GM19099 (cell line): ENCODE results near the gene GPR152.
A peak's percentile ranks its signal among the peaks of the same experiment; 100 is the strongest.

Experiments used
- POLR2A ChIP-seq: IDR thresholded peaks from 3 replicates; pipeline ENCODE4 v1.6.1; 2011; ENCODE audit warnings: low read depth; ENCODE audit not compliant: insufficient read length; ENCODE audit errors: extremely low read depth

The GPR152 gene

DNA sequence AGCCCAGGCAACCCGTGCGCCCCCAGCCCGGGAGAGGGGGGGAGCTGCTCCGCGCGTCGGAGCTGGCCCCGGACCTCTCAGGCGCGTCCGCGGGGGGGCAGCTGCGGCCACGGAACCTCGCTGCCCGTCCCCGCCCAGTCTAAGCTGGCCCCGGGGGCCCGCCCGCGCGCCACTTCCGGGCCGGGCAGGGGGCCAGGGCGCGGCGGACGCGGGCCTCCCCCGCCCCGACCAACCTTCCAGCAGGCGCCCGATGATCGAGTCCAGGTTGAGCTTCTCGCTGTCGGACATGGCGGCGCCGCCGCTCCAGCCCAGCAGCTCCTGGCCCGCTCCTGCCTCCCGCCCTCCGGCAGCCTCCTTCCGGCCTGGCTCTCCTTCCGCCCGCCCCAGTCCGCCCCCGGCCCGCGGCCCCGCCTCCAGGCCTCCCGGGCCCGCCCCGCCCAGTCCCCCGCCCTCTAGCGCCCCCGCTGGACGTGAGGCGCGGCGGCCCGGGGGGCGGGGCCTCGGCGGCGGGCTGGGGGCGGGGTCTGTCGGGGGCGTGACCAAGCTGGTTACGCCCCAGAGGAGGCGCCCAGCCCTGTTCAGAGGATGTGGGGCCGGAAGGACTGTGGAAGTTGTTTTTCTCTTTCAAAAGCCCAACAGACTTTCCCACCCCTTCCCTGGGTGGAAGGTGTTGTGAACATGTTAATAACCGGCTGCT, 50.9 kb downstream of the GPR152 start, which contains the start of gene PPP1CA:
Gene PPP1CA (minus strand): TSS at position 364 of the 697 bp plus-strand sequence. CDS start 76 bp downstream, at position 288.
- TF ChIP-seq POLR2A: peak; percentile 95
